K562 (cell line): ENCODE measurements around the gene ADAM23.

Experiments
- ADNP ChIP-seq: fragments of 200-800 bp; sonication (Bioruptor generic); IDR thresholded peaks from 2 replicates; pipeline ENCODE4 v1.6.1; 2016; ENCODE audit warnings: missing genetic modification characterization, missing compliant biosample characterization
- ARID2 ChIP-seq: fragments of 450-650 bp; IDR thresholded peaks from 2 replicates; pipeline ENCODE4 v1.6.1; 2017; ENCODE audit warnings: antibody characterized with exemption, mild to moderate bottlenecking
- FOXM1 ChIP-seq, 2 experiments: fragments of 450-650 bp in 1 of 2; sonication (generic) in 1 of 2; formaldehyde crosslinking in 1 of 2; IDR thresholded peaks; 2 replicates each; pipeline versions ENCODE4 v1.6.1 to v1.9.0; 2017 to 2022; ENCODE audit warnings: low read depth in 2 of 2, mild to moderate bottlenecking in 2 of 2, missing genetic modification reagents in 1 of 2, moderate library complexity in 1 of 2
- HDAC6 ChIP-seq: IDR thresholded peaks from 2 replicates; pipeline ENCODE4 v1.6.1; 2012; ENCODE audit warnings: low read depth, mild to moderate bottlenecking, control low read depth, inconsistent platforms, low read length, moderate library complexity
- KAT7 ChIP-seq: sonication (generic); formaldehyde crosslinking; IDR thresholded peaks from 2 replicates; pipeline ENCODE4 v1.8.0; 2022; ENCODE audit warnings: missing genetic modification reagents, mild to moderate bottlenecking, borderline replicate concordance
- NFYB ChIP-seq: IDR thresholded peaks from 2 replicates; pipeline ENCODE4 v1.6.1; 2011; ENCODE audit warnings: mild to moderate bottlenecking, moderate library complexity; ENCODE audit not compliant: insufficient read length; ENCODE audit errors: extremely low read depth
- SIRT6 ChIP-seq: IDR thresholded peaks from one replicate; pipeline ENCODE4 v1.6.1; 2012; ENCODE audit warnings: low read depth, mild to moderate bottlenecking, control low read depth, inconsistent platforms, low read length, moderate library complexity
- SP2 ChIP-seq: IDR thresholded peaks from 2 replicates; pipeline ENCODE4 v1.6.1; 2011; ENCODE audit warnings: mild to moderate bottlenecking, low read depth, low read length, moderate library complexity; ENCODE audit not compliant: poor library complexity, severe bottlenecking; ENCODE audit errors: extremely low read depth
- TF ChIP-seq, protein P1 (sequence below), 3 experiments: fragments of 200-800 bp in 1 of 3; sonication (Bioruptor generic) in 1 of 3; sonication (generic) in 1 of 3; formaldehyde crosslinking in 1 of 3; IDR thresholded peaks; 2 replicates each; pipeline versions ENCODE4 v1.6.1 to v1.8.0; 2016 to 2022; ENCODE audit warnings: mild to moderate bottlenecking in 2 of 3, missing compliant biosample characterization in 2 of 3, missing genetic modification characterization in 2 of 3, missing genetic modification reagents in 1 of 3
- TF ChIP-seq, protein P2 (sequence below): fragments of 450-650 bp; formaldehyde crosslinking; IDR thresholded peaks from 2 replicates; pipeline ENCODE4 v1.4.0; 2020; ENCODE audit warnings: mild to moderate bottlenecking, moderate library complexity
- TF ChIP-seq, protein P3 (sequence below), 2 experiments: fragments of 450-650 bp in 1 of 2; sonication (generic) in 1 of 2; formaldehyde crosslinking in 1 of 2; IDR thresholded peaks; 2 replicates each; pipeline versions ENCODE4 v1.7.1 to v1.9.0; 2016 to 2022; ENCODE audit warnings: inconsistent platforms in 1 of 2, mild to moderate bottlenecking in 1 of 2, missing genetic modification reagents in 1 of 2

DNA sequence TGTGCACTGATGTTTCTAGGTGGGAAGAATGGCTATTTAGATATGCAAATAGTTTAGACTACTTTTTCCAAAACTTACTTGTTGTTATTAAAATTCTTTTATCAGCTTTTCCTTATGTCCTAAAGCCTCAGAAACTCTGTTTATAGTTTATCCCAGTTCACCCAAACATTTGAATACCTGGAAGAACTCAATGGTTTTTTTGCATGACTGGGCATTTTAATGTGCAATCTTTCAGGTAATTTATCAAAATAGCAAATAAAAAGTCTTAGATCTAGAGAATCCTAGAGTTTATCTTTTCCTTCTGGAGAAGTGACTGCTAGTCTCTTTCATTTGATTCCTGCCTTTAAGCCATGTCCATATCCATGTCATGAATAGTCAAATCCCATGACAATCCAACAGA lies 9.6 kb upstream of the ADAM23 start:
- TF ChIP-seq KAT7 (CRISPR knock-in tag) (no peak), SP2 (no peak), NFYB (no peak), ARID2 (no peak), SIRT6 (no peak), FOXM1 (IDR thresholded peaks at IDR 0.05; ENCODE audit: low read depth) (no peak), FOXM1 (CRISPR knock-in tag; IDR thresholded peaks at IDR 0.05; ENCODE audit: low read depth) (no peak), ADNP (tag) (no peak), HDAC6 (no peak)
- TF ChIP-seq, protein P1, sequence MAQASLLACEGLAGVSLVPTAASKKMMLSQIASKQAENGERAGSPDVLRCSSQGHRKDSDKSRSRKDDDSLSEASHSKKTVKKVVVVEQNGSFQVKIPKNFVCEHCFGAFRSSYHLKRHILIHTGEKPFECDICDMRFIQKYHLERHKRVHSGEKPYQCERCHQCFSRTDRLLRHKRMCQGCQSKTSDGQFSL (CRISPR knock-in tag; IDR thresholded peaks at IDR 0.05), result no peak
- TF ChIP-seq, protein P1 (tag; IDR thresholded peaks at IDR 0.05), result no peak
- TF ChIP-seq, protein P2, sequence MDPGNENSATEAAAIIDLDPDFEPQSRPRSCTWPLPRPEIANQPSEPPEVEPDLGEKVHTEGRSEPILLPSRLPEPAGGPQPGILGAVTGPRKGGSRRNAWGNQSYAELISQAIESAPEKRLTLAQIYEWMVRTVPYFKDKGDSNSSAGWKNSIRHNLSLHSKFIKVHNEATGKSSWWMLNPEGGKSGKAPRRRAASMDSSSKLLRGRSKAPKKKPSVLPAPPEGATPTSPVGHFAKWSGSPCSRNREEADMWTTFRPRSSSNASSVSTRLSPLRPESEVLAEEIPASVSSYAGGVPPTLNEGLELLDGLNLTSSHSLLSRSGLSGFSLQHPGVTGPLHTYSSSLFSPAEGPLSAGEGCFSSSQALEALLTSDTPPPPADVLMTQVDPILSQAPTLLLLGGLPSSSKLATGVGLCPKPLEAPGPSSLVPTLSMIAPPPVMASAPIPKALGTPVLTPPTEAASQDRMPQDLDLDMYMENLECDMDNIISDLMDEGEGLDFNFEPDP (CRISPR knock-in tag), result no peak
- TF ChIP-seq, protein P3, sequence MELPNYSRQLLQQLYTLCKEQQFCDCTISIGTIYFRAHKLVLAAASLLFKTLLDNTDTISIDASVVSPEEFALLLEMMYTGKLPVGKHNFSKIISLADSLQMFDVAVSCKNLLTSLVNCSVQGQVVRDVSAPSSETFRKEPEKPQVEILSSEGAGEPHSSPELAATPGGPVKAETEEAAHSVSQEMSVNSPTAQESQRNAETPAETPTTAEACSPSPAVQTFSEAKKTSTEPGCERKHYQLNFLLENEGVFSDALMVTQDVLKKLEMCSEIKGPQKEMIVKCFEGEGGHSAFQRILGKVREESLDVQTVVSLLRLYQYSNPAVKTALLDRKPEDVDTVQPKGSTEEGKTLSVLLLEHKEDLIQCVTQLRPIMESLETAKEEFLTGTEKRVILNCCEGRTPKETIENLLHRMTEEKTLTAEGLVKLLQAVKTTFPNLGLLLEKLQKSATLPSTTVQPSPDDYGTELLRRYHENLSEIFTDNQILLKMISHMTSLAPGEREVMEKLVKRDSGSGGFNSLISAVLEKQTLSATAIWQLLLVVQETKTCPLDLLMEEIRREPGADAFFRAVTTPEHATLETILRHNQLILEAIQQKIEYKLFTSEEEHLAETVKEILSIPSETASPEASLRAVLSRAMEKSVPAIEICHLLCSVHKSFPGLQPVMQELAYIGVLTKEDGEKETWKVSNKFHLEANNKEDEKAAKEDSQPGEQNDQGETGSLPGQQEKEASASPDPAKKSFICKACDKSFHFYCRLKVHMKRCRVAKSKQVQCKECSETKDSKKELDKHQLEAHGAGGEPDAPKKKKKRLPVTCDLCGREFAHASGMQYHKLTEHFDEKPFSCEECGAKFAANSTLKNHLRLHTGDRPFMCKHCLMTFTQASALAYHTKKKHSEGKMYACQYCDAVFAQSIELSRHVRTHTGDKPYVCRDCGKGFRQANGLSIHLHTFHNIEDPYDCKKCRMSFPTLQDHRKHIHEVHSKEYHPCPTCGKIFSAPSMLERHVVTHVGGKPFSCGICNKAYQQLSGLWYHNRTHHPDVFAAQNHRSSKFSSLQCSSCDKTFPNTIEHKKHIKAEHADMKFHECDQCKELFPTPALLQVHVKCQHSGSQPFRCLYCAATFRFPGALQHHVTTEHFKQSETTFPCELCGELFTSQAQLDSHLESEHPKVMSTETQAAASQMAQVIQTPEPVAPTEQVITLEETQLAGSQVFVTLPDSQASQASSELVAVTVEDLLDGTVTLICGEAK (IDR thresholded peaks at IDR 0.05), result no peak
- TF ChIP-seq, protein P3 (CRISPR knock-in tag; IDR thresholded peaks at IDR 0.05), result no peak
